Activated T-cell treated with anti-CD3 and anti-CD28 coated beads, Interleukin-2, amount 50 U/mL, for 72 hours (primary cell): Measurements from ENCODE around the gene RAB5A. TPM values are rescaled to one million over a fixed set of nuclear protein-coding genes. Genes with fewer than 3 reads are reported as not detected.
A peak's percentile ranks its signal among the peaks of the same experiment; 100 is the strongest.
"Not testable (repeated sequence)": the region's sequence is repeated elsewhere in the genome, so short reads cannot be mapped to it uniquely, and the experiment has no call there.

Experiments
- ATAC-seq, 2 donors: fragments of 150-1000 bp; cut with Tn5 transposase; replicated peaks in 1 of 2; 2 replicates each; pipeline ENCODE4 v1.10.0; 2021; ENCODE audit warnings: moderate library complexity in 2 of 2, mild to moderate bottlenecking in 1 of 2
- DNase-seq, 2 donors: peaks; one replicate each; pipeline ENCODE4 v3.0.0; 2021 to 2022; ENCODE audit warnings: mixed read lengths in 1 of 2
- H3K27ac Mint-ChIP-seq: one replicate; pipeline ENCODE4 v1.8.0; 2022; ENCODE audit warnings: mild to moderate bottlenecking, moderate library complexity, mixed read lengths
- H3K27me3 Mint-ChIP-seq: one replicate; pipeline ENCODE4 v1.8.0; 2022; ENCODE audit warnings: low read depth, mixed read lengths
- H3K36me3 Mint-ChIP-seq, 2 donors: one replicate each; pipeline ENCODE4 v1.8.0; 2022; ENCODE audit warnings: mixed read lengths in 2 of 2, mild to moderate bottlenecking in 1 of 2; ENCODE audit not compliant: insufficient read depth in 2 of 2
- H3K4me1 Mint-ChIP-seq: one replicate; pipeline ENCODE4 v1.8.0; 2022; ENCODE audit warnings: low read depth, mixed read lengths
- H3K4me3 Mint-ChIP-seq, 2 donors: one replicate each; pipeline ENCODE4 v1.8.0; 2022; ENCODE audit warnings: mild to moderate bottlenecking in 2 of 2, mixed read lengths in 2 of 2, moderate library complexity in 2 of 2
- H3K9me3 Mint-ChIP-seq, 2 donors: one replicate each; pipeline ENCODE4 v1.8.0; 2022; ENCODE audit warnings: mixed read lengths in 2 of 2
- total RNA-seq, 2 donors: library from RNA; stranded (reverse); gene quantifications; one replicate each; pipeline ENCODE4 v1.2.3, GENCODE V29; 2022

Gene RAB5A
- total RNA-seq, 2 donors from 2014 or later: 62.7 to 62.8 TPM

DNA sequence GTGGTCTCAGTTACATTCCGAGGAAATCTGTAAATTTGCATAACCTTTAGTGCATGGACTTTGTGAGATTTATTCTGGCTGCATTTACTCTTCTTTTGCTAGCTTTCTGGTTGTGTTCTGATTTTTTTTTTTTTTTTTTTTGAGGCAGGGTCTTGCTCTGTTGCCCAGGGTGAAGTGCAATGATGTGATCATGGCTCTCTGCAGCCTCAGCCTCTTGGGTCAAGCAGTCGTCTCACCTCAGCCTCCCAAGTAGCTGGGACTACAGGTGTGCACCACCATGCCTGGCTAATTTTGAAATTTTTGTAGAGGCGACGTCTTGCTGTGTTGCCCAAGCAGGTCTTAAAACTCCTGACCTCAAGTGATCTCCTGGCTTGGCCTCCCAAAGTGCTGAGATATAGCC, 12.6 kb downstream of the RAB5A start:
- no peaks in the 10 kb centered on the region for H3K9me3 Mint-ChIP-seq
- ATAC-seq (no peak), DNase-seq (no peak)
- H3K27me3 Mint-ChIP-seq: no peaks in the 10 kb centered on the region
- no peak overlapping the region for H3K4me3 Mint-ChIP-seq
- peaks cover 49% of the 10 kb centered on the region for H3K4me1 Mint-ChIP-seq
- peaks cover 8% of the 10 kb centered on the region in 2 donors for H3K36me3 Mint-ChIP-seq
- H3K27ac Mint-ChIP-seq: no peak overlapping the region

DNA sequence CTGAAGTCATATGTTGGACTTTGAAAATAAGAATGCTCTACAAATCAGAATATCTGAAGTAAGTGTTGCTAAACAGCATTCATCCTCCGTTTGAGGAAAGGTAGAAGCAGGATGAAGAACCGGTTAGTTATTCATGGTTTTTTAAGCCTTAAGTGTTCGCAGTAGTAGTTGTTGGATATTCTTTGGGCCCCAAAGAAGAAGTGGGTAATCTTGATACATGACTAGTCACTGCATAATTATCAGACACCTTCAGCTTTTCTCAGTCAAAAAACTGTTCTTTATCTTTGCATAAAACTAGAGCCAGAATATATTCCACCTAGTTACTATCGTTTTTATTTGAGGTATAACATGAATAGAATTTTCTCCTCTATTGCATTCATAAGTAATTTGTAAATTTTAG, 13.8 kb downstream of the RAB5A start:
- H3K4me1 Mint-ChIP-seq: peaks cover 48% of the 10 kb centered on the region
- H3K36me3 Mint-ChIP-seq: peaks cover 5 to 6% of the 10 kb centered on the region in 2 donors
- H3K4me3 Mint-ChIP-seq: no peak overlapping the region
- ATAC-seq: no peak
- no peaks in the 10 kb centered on the region for H3K9me3 Mint-ChIP-seq
- no peak for DNase-seq
- H3K27ac Mint-ChIP-seq: no peak overlapping the region
- H3K27me3 Mint-ChIP-seq: no peaks in the 10 kb centered on the region

DNA sequence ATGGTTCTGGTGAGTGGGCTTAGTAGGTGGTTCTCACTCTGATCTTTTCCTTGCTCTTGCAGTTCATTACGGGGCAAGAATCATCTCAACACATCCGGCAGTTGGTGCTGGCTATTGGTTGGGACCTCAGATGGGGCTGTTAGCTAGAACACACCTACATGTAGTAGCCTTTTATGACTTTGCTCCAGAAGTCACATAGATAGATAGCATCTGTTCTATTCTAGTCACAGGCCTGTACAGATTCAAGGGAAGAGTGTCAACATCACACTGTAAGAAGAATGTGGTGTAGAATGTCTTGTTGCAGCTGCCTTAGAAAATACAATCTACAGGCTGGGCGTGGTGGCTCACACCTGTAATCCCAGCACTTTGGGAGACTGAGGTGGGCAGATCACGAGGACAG, 15.1 kb downstream of the RAB5A start:
- ATAC-seq: no peak
- Mint-ChIP-seq H3K27me3 (no peaks in the 10 kb centered on the region), H3K36me3 (peaks cover 6 to 10% of the 10 kb centered on the region in 2 donors), H3K4me1 (peaks cover 59% of the 10 kb centered on the region), H3K27ac (peak overlapping the region; percentile 90), H3K9me3 (no peaks in the 10 kb centered on the region), H3K4me3 (no peak overlapping the region)
- no peak for DNase-seq

DNA sequence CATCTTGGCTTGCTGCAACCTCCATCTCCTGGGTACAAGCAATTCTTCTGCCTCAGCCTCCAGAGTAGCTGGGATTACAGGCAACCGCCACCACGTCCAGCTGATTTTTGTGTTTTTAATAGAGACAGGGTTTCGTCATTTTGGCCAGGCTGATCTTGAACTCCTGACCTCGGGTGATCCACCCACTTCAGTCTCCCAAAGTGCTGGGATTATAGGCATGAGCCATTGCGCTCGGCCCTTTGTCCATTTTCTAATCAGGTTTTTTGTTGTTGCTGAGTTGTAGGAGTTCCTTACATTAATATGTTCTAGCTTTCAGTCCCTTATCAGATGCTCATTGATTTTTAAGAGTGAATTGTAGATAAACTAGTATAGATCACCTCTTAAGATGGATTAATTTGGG, 20.3 kb downstream of the RAB5A start:
- H3K4me3 Mint-ChIP-seq: no peak overlapping the region
- DNase-seq (no peak), ATAC-seq (no peak)
- peaks cover 0 to 19% of the 10 kb centered on the region in 2 donors for H3K36me3 Mint-ChIP-seq
- H3K9me3 Mint-ChIP-seq: no peaks in the 10 kb centered on the region
- H3K27me3 Mint-ChIP-seq: no peaks in the 10 kb centered on the region
- H3K4me1 Mint-ChIP-seq: peaks cover 32% of the 10 kb centered on the region
- H3K27ac Mint-ChIP-seq: no peak overlapping the region

DNA sequence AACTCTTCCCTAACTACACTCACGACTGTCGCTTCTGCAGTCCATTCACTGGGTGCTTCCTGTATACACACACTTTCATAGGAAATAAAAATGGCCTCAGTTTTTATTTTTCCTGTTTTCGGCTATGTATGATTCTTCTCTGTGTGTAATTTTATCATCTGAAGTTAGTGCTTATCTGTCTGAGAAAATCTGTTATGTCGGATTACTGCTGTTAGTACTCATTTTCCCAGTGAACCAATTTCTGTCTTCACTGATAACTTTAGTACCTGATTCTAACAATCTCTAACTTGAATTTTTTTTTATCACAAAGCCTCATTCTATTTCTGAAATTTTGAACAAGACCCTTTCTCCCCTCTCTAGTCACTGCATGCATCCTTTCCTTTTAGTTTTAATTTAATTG, 20.9 kb downstream of the RAB5A start:
- peaks cover 0 to 24% of the 10 kb centered on the region in 2 donors for H3K36me3 Mint-ChIP-seq
- no peak for ATAC-seq
- H3K4me1 Mint-ChIP-seq: peaks cover 32% of the 10 kb centered on the region

DNA sequence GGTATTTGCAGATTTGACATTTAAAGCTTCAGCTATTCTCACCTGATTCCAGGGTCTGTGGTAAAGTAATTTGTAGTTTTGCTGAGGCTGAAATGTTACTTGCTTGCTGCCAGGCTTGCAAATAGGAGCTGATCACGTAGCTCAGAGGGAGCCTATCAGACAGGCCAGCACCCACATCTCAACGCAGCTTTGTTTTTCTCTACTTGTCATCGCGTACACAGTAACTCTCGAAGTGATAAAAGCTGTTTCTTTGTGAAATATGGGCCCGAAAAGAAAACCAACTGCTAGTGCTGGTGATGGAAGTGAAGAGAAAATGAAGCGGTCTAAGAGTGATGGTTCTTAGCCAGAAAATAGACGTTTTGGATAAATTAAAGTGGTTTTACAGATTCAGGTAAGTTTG, 23.4 kb downstream of the RAB5A start:
- ATAC-seq (no peak), DNase-seq (no peak)
- Mint-ChIP-seq H3K27me3 (no peaks in the 10 kb centered on the region), H3K9me3 (no peaks in the 10 kb centered on the region), H3K4me1 (peaks cover 32% of the 10 kb centered on the region), H3K36me3 (peaks cover 3 to 32% of the 10 kb centered on the region in 2 donors), H3K4me3 (no peak overlapping the region), H3K27ac (no peak overlapping the region)

More for the DNA sequence above, 20.9 kb downstream of the RAB5A start:
- no peaks in the 10 kb centered on the region for H3K9me3 Mint-ChIP-seq
- peak overlapping the region; percentile 29 for H3K27ac Mint-ChIP-seq
- no peaks in the 10 kb centered on the region for H3K27me3 Mint-ChIP-seq
- H3K4me3 Mint-ChIP-seq: no peak overlapping the region
- DNase-seq: no peak

DNA sequence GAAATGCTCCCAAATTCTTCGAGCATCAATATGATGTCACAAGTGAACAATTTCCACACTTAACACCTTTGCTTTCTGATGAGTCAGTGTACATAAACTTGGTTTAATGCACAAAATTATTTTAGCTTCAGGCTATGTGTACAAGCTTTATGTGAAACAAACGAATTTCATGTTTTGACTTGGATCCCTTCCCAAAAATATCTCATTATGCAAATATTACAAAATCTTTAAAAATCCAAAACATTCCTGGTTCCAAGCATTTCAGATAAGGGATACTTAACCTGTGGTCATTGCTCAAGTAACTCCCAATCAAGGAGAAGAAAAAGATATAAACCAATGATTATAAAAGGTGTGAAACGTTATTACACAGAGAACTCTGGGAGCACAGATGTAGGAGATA, 25.2 kb downstream of the RAB5A start:
- Mint-ChIP-seq H3K4me1 (peaks cover 17% of the 10 kb centered on the region), H3K27me3 (no peaks in the 10 kb centered on the region), H3K36me3 (peaks cover 4 to 29% of the 10 kb centered on the region in 2 donors), H3K27ac (no peak overlapping the region), H3K9me3 (no peaks in the 10 kb centered on the region), H3K4me3 (no peak overlapping the region)
- DNase-seq (no peak), ATAC-seq (no peak)

DNA sequence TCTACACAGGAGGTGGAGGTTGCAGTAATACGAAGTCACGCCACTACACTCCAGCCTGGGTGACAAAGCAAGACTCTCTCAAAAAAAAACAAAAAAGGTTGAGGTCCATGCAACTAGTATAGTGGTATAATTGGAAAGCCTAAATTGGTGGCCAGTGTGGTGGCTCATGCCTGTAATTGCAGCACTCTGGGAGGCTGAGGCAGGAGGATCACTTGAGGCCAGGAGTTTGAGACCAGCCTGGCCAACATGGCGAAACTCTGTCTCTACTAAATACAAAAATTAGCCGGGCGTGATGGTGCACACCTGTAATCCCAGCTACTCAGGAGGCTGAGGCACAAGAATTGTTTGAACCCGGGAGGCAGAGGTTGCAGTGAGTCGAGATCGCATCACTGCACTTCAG, 42.0 kb downstream of the RAB5A start:
- not testable (repeated sequence) for H3K9me3 Mint-ChIP-seq, ATAC-seq, H3K4me1 Mint-ChIP-seq, DNase-seq, H3K27me3 Mint-ChIP-seq, H3K36me3 Mint-ChIP-seq, H3K4me3 Mint-ChIP-seq, H3K27ac Mint-ChIP-seq

DNA sequence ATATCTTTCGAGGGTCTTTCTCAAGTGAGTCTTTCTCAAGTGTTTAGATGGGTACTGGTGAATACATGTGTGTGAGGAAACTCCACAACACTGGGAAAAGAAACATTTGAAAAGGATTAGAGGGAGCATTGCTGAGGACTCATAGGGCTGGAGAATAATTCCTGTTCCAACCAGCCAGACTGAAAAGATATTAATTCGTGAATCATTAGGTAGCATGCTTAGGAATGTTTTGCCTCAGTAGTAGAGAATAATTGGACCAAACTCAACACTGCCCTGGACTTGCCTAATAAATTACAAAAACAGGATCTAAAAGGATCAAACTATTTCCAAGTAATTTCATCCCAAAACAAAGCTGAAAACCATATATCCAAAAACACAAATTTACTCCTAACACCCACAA, 47.9 kb downstream of the RAB5A start:
- Mint-ChIP-seq H3K4me3 (no peak overlapping the region), H3K27ac (no peak overlapping the region), H3K36me3 (no peaks in the 10 kb centered on the region), H3K4me1 (no peaks in the 10 kb centered on the region), H3K27me3 (no peaks in the 10 kb centered on the region), H3K9me3 (peaks cover 0 to 6% of the 10 kb centered on the region in 2 donors)
- ATAC-seq: no peak
- DNase-seq: no peak

DNA sequence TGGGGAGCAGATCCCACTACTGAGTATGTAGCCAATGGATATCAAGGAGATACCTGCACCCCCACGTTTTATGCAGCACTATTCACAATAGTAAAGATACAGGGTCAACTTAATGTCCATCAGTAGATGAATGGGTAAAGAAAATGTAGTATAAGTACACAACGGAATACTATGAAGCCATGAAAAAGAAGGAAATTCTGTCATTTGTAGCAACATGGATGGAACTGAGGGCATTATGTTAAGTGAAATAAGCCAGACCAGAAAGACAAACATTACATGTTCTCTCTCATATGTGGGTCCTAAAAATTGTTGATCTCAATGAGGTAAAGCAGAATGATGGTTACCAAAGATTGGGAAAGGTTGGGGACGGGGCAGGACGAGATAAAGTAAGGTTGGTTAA, 50.6 kb downstream of the RAB5A start:
- ATAC-seq: no peak
- H3K36me3 Mint-ChIP-seq: no peaks in the 10 kb centered on the region
- DNase-seq: no peak
- no peak overlapping the region for H3K4me3 Mint-ChIP-seq
- H3K27me3 Mint-ChIP-seq: no peaks in the 10 kb centered on the region
- H3K27ac Mint-ChIP-seq: no peak overlapping the region
- H3K9me3 Mint-ChIP-seq: peaks cover 0 to 6% of the 10 kb centered on the region in 2 donors
- no peaks in the 10 kb centered on the region for H3K4me1 Mint-ChIP-seq

DNA sequence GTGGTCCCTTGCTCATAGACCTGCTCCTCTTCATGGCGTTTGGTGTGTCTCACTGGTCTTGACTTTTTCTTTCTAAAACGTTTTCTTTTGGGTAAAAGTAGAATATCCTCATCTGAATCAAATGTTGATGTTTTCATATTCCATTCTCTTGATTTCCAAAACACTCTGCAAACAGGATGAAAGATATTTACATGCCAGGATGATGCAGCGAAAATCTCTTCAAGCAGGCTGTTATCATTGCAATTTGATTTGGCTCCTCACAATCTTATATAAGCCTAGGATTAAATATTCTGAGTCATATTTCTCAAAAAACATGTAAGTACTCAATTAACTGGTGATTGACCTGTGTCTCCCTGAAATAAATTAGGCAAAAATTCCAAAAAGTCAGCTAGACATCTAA, 55.0 kb downstream of the RAB5A start:
- no peaks in the 10 kb centered on the region for H3K27me3 Mint-ChIP-seq
- DNase-seq (no peak), ATAC-seq (no peak)
- H3K9me3 Mint-ChIP-seq: peaks cover 0 to 3% of the 10 kb centered on the region in 2 donors
- no peaks in the 10 kb centered on the region for H3K4me1 Mint-ChIP-seq
- H3K36me3 Mint-ChIP-seq: no peaks in the 10 kb centered on the region
- H3K4me3 Mint-ChIP-seq: no peak overlapping the region
- no peak overlapping the region for H3K27ac Mint-ChIP-seq

DNA sequence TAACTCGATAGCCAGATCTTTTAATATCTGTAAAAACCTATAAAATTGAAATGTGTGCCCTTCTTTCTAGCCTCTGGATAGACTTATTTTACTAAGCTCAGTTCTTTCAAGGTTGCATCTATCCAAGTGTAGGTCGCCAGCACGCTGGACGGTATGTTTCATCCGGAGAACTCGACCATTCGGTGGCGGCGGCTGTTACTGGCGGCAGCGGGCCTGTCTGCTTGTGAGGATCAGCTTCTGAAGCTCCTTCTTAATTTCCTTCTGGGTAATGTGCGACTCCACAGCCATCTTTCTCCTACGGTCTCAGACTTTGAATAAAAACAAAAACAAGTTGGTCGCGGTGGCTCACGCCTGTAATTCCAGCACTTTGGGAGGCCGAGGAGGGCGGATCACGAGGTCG, 61.1 kb downstream of the RAB5A start:
- Mint-ChIP-seq H3K36me3 (no peaks in the 10 kb centered on the region), H3K4me3 (no peak overlapping the region), H3K9me3 (no peaks in the 10 kb centered on the region), H3K27me3 (no peaks in the 10 kb centered on the region), H3K4me1 (no peaks in the 10 kb centered on the region), H3K27ac (no peak overlapping the region)
- DNase-seq: no peak
- no peak for ATAC-seq

DNA sequence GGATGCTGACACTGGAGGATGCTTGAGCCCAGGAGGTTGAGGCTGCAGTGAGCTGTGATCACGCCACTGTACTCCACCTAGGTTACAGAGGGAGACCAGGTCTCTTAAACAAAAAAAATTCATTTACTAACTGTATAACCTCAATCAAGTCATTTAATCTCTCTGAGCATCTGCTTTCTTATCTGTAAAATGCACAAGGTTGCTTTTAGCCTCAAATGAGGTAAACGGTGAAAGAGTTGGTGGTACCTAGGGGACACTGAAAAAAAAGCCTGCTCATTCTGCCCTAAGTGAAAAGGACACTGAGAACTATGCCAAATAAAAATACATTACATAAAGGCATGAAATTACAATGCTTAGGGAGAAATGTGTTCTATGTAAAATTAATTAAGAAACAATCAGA, 61.7 kb downstream of the RAB5A start:
- Mint-ChIP-seq H3K36me3 (no peaks in the 10 kb centered on the region), H3K4me3 (no peak overlapping the region), H3K27ac (no peak overlapping the region), H3K4me1 (no peaks in the 10 kb centered on the region), H3K27me3 (no peaks in the 10 kb centered on the region), H3K9me3 (no peaks in the 10 kb centered on the region)
- no peak for DNase-seq
- no peak for ATAC-seq

DNA sequence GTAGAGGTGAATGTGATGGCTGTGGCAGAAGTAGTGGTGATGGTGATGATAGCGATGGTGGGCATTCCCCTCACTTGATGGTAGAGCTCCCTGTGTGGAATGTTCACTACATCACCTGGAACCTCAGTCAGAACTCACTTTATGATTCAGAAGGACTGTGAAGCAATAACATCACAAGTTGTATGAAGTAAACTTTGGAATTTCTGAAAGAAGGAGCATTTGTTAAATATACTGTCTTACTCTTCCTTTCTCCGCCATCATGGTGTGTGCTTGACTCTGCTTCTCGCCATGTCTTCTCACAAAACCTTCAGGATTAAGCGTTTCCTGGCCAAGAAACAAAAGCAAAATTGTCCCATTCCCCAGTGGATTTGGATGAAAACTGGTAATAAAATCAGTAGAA, 65.3 kb downstream of the RAB5A start, which contains the start of gene PP2D1:
PP2D1 (minus strand) TSS at position 101 of the 400 bp plus-strand sequence. CDS start 192 bp downstream, outside the sequence.
- Mint-ChIP-seq H3K4me1 (no peaks in the 10 kb centered on the region), H3K9me3 (no peaks in the 10 kb centered on the region), H3K36me3 (no peaks in the 10 kb centered on the region), H3K27me3 (no peaks in the 10 kb centered on the region), H3K4me3 (no peak within 1 kb of the TSS), H3K27ac (no peak within 1 kb of the TSS)
- ATAC-seq (no peak), DNase-seq (no peak)
